Fibroblast of skin of left quadriceps (primary cell): ENCODE data around the gene P2RY2.

ENCODE experiments used
- DNase-seq, 2 experiments: peaks; one replicate each; pipeline ENCODE4 v3.0.0-alpha.2; 2013; ENCODE audit warnings: low read depth in 2 of 2

Gene P2RY2

DNA sequence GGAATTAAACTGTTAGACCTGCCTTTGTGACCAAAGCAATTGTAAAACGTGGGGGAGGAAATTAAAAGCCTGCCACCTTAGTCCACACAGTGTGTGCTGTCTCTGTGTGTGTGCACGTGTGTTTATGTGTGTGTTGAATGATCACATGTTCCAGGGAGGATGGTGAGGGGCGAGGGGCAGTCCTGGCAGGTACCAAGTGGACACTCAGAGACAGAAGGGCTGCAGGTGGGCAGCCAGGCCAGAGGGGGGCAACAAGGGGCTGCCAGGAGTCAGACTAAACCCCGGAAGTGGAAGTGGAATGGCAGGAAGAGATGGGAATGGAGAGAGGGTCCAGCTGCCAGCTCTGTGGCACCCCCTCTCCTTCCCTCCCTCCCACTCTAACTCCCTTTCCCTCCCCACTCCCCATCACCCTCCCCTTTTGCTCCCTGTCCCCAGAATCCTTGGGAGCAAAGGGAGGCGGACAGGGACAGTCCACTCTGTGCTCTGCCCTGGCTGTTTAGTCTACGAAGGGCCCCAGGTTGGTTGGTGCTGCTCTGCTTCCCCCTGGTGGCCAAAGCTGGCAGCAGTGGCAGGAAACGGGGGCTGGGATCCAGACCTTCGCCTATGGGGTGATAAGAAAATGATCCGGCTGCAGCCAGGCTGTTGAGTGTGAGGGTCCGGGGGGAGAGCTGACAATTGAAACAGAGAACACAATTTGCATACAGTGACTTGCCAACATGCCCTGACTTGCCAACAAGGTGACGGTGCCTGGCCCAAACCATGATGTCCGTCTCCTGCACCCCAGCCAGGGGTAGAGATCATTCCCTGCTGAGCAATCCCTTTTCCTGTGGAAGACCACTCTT lies 24.4 kb downstream of the P2RY2 start:
- DNase-seq = peak; percentile 37

GRCh38 chr11:73243093-73243485 lies 25.0 kb downstream of the P2RY2 start:
- no peak for DNase-seq

DNA sequence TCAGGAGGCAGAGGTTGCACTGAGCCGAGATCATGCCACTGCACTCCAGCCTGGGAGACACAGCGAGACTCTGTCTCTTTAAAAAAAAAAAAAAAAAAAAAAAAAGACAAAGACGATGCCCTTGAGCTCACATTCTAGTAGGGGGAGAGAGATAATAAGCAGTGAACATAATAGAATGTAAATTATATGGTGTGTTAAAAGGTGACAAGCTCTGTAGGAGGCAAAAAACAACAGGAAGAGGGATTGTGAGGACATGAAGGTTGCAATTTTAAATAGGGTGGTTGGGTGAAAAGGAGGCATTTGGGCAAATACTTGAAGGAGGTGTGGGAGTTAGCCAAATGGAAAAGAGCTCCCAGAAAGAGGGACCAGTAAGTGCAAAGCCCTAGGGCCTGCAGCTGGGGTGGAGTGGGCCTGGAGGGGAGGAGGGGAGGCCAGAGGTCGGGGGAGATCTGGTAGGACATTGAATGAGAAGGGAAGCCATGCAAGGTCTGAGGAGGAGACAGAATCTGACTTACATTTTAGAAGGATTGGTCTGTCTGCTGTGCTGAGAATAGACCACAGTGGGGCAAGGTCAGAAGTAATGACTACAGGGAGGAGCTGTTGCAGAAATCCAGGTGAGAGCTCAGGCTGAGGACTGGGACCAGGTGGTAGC lies 26.6 kb downstream of the P2RY2 start:
- DNase-seq = no peak

DNA sequence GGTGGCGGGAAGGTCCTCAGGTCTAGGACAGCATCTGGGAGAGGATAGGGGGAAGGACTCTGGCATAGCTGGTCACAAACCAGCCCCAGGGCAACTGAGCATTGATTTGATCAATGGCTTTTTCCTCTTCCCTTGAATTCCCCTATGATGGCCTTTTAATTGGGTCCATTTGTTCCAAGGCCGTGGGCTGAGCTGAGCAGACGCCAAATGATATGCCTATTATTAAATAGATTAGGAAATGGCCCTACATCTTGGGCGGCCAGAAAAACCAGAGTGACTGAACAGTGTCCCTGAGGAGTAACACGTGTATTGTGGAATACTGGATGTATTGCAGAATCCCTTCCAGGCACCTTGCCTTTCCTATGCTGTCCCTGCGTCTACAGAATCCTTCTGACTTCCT lies 27.4 kb downstream of the P2RY2 start:
- no peak for DNase-seq

- DNase-seq = no peak
Observed at GRCh38 chr11:73246303-73246702, 28.2 kb downstream of the P2RY2 start.

GRCh38 chr11:73248526-73249185 lies 30.6 kb downstream of the P2RY2 start:
- no peak for DNase-seq

DNA sequence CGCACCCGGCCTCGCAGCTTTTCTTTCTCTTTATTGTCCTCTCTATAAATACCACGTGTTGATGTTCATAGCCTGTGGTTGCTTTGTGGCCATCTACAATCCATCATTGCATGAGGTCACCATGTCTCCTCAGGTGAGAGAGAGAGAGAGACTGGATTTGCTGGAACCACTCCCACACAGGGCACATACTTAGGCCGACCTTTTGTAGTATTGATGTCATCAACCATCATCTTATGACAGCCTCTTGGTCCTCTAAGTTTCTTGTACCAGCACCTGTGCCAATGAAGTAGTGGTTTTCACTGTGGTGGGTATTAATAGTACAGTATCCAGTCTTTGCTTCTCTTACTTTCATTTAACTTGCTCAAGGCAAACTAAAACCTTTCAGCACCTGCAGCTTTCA lies 31.2 kb downstream of the P2RY2 start:
- no peak for DNase-seq

GRCh38 chr11:73249853-73250783 lies 32.0 kb downstream of the P2RY2 start:
- DNase-seq = no peak

DNA sequence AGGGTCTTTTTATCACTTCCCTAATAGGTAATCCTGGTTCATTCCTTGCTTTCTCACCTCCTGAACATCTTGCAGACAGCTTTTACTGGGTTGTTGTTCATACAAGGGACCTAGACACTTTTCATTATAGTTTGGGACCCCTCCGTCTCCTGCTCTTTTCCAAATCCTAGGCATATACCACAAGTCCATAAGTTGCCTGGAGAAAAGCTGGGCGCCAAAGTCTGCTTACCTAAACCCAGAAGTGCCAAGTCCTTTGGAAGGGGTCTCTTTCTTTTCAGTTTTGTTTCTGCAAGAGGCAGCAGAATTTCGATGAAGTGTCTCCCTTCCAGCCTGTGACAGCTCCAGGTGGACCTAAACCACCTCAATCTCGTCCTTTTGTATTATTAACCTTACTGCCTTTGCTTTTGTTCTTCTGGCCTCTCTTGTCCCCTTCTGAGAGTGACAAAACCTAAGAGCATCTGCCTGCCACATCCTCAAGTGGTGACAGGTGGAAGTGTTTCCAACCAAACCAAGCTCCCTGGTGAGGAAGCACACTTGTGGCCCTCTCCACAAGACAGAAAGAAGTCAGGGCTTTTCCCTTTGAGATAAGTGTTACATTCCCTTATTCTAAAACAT lies 34.6 kb downstream of the P2RY2 start:
- no peak for DNase-seq

DNA sequence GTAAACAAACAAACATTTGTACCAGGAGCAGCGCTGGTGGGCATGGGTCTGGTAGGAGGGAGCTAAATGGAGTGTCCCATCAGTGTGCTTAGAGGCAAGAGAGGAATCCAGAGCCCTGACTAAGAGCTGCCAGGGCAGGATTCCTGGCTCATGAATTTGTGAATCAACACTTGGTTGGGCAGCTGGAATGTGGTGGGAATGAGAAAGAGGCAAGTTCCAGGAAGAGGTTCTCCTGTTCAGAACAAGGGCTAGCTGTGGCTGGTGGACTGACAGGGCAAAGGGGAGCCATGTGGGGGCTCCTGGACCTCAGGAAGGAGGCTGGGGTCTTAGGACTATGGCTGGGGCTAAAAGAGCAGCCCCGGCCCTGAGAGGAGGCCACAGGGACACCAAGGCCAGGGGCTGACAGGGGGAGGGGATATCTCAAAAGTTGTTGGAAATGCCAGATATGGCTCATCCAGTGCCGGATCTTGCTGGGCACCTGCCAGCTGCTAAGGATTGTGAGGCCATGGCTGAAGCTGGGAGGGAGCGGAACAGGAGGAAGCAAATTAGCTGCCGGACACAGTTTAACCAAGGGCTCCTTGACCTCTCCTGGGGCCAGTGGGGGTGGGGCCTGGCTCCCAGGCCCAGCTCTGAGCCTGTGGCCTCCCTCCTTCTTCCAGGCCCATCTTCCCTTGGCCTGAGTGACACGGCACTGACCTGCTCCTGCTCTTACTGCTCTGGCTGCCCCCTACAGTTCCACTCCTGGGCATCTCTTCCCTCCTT lies 39.4 kb downstream of the P2RY2 start:
- DNase-seq = peak; percentile 79 to 81

DNA sequence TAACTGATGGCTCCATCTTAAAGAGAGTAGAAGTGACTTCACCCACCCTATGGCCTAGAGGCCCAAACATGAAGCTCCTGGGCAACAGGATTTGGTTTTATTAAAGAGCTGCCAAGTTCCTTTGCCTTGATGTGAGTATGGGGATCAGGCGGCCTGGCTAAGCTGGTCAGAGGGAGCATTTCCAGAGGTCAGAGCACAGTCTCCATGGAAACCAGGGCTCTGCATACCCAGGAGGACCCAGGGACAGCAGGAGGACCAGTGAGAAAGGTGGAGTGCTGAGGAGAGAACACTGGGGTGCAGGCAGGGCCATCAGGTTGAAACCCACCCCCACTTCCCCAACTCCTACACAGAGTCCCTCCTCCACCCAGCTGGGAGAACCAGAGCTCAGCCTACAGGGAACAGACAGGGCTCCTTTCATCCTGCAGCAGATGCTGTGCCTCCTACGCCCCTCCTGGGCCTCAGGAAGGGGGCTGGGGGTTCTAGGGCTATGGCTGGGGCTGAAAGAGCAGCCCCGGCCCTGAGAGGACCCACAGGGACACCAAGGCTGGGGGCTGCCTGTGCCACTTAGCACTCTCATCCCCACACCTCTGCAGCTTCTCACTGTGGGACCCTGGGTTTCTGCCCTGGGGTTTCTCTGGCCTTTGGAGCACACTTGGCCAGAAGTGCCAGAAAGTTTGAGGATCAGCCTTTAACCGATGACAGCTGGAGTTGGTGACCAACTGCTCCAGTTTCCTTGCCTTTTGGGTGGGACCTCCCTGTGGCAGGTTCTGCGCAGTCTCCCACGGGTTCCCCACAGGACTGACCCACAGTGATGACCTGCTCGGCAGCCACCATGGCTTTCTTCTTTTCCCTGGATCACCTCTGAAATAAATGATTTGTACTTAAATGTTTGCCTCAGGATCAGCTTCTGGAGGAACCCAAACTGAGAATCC lies 40.3 kb downstream of the P2RY2 start:
- DNase-seq = no peak

GRCh38 chr11:73259406-73260126 lies 41.5 kb downstream of the P2RY2 start:
- DNase-seq = no peak

DNA sequence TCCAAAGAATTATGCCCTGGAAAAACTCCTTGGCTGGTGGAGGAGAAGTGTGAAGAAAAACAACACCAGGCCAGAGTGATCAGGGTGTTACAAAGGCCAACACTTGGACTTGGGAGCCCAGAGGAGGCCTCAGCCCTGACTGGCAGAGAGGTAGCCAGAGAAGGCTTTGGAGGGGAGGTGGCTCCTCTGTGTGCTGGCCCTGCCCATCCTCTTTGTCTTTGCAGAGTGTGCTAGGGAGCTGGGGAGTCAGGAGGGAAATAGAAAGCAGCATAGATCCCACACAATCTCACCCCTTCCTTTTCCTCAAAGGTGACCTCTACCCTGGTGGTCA lies 42.0 kb downstream of the P2RY2 start:
- DNase-seq = no peak

DNA sequence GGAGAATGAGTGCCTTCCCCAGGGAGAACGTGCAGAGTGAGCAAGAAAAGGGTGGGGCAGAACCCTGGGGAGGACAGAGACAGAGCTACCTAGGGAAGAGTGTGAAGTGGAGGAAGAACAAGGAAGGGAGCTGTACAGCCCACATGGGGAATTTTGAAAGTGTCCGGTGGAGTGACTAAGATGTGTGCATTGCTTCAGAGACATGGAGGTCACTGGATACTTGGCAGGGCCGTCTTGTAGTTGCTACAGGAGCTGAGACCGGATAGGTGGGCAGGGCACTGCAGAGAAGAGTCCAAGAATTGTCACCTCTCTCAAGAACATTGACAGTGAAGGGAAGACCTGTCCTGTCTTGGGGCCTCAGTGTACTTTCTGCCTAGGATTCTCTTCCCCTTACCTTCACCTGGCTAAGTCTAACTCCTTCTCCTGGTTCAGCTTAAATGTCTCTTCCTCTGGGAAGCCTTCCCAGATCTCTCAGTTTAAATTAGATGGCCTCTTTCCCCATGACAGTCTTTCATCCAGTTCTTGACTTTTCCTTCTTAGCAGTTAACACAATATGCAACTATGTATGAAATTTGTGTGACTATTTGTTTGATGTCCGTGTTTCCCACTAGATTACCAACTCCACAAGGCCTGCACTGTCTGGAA lies 44.9 kb downstream of the P2RY2 start:
- no peak for DNase-seq

GRCh38 chr11:73263640-73264039 lies 45.6 kb downstream of the P2RY2 start:
- no peak for DNase-seq

DNA sequence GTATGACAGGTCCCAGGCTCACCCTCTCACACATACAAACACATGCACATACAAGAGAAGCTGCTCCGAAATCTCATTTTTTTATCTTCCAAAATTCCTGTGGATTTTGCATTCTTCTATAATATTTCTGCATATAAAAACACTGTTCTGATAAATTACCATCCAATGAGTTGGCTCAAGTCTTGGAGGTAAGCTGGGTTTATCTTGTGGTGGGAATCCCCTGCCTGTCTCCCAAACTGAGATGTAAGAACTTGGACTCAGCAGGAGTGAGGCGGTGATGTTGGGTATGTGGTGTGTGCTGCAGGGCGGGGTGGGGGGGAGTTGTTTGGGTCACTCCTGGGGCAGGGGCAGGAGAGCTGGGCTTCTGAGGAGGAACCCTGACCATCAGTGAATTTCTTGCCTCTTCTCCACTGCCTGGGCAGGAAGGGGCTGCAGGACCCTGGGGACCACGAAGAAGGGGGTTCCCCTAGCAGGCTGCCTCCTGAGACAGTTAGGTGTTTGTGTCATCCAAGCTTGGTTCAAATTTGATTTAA lies 47.3 kb downstream of the P2RY2 start:
- no peak for DNase-seq

DNA sequence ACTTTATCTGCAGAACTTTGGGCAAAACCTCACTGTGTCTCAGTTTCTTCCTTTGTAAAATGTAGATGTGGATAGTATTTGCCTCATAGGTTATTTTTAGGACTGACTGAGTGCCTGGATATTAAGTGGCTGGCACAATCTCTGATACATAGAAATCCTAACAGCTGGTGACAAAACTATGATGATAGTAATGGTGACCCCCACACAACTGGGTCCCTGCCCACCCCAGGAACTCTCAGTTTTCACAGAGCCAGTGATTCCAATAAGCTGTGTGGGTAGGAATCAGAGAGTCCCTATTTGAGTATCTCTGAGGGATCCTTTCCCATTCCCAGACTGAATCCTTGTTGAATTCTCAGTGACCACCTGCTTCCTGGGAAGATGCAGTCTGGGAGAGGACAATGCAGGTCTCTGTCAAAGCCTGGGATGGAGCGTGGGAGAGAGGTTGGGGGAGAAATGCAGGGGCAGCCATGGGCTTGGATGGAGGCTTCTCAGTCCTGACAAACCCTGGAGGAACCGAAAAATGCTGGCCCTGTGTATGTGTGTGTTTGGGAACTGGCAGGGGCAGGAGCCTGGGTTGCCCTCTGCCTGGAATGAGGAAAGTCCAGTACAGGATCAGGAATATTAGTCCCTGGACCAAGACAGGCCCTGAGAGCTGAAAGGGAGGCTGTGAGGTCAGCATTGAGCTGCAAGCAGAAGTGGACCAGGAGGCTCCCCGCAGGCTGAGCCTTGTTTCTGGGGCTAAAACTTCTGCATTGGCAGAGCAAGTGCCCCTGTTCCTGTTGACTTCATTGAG lies 48.0 kb downstream of the P2RY2 start:
- no peak for DNase-seq
